Ishikawa (cell line): ENCODE results near the gene GFI1B.

Experiments used
- EP300 ChIP-seq: IDR thresholded peaks from 2 replicates; pipeline ENCODE4 v1.6.1; 2012; ENCODE audit warnings: borderline replicate concordance
- MAX ChIP-seq: IDR thresholded peaks from 2 replicates; pipeline ENCODE4 v1.6.1; 2012
- TEAD4 ChIP-seq: IDR thresholded peaks from 2 replicates; pipeline ENCODE4 v1.6.1; 2012

GRCh38 chr9:133003071-133003461, 24.6 kb downstream of the GFI1B start:
- no peak for TF ChIP-seq EP300
- TF ChIP-seq TEAD4, result no peak
- no peak for TF ChIP-seq MAX
